Measurements from ENCODE around the gene PPIB. TPM values are rescaled to one million over a fixed set of nuclear protein-coding genes. Genes with fewer than 3 reads are reported as not detected.
A peak's percentile ranks its signal among the peaks of the same experiment; 100 is the strongest.

PPIB gene
- total RNA-seq, 1 donor from 2014 or later = 713 TPM

DNA sequence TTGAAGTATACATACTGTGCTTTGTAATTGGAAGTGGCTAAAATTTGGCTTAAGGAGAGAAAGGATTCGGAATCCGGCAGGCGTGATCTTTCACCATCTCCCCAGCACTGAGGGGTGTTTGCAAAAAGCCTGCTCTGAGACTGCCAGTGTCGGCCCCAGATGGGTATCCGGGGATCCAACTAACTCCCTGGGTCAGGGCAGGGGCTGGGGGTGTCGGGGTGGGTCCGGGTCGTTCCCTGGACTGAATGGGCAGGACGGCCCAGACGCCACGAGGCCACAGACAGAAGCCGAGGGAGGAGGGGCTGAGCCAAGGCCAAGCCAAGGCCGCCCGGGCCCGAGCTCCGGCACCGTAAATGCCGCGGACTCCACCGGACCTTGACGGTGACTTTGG lies 349 bp downstream of the PPIB start:
- H3K27ac Mint-ChIP-seq (ENCODE audit: unreplicated experiment) = peak overlapping the region; percentile 92
- no peaks in the 10 kb centered on the region for H3K9me3 Mint-ChIP-seq (ENCODE audit: low read depth)
- no peak for DNase-seq (ENCODE audit: low spot score)
- TF ChIP-seq, protein P1, sequence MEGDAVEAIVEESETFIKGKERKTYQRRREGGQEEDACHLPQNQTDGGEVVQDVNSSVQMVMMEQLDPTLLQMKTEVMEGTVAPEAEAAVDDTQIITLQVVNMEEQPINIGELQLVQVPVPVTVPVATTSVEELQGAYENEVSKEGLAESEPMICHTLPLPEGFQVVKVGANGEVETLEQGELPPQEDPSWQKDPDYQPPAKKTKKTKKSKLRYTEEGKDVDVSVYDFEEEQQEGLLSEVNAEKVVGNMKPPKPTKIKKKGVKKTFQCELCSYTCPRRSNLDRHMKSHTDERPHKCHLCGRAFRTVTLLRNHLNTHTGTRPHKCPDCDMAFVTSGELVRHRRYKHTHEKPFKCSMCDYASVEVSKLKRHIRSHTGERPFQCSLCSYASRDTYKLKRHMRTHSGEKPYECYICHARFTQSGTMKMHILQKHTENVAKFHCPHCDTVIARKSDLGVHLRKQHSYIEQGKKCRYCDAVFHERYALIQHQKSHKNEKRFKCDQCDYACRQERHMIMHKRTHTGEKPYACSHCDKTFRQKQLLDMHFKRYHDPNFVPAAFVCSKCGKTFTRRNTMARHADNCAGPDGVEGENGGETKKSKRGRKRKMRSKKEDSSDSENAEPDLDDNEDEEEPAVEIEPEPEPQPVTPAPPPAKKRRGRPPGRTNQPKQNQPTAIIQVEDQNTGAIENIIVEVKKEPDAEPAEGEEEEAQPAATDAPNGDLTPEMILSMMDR (IDR thresholded peaks at IDR 0.05) = no peak
- no peaks in the 10 kb centered on the region for H3K27me3 Mint-ChIP-seq (ENCODE audit: low read depth)
- H3K4me3 Mint-ChIP-seq (ENCODE audit: unreplicated experiment) = peak overlapping the region; percentile 92
- H3K4me1 Mint-ChIP-seq (ENCODE audit: low read depth) = peaks cover 43% of the 10 kb centered on the region
- peaks cover 29% of the 10 kb centered on the region for H3K36me3 Mint-ChIP-seq (ENCODE audit: low read depth)

DNA sequence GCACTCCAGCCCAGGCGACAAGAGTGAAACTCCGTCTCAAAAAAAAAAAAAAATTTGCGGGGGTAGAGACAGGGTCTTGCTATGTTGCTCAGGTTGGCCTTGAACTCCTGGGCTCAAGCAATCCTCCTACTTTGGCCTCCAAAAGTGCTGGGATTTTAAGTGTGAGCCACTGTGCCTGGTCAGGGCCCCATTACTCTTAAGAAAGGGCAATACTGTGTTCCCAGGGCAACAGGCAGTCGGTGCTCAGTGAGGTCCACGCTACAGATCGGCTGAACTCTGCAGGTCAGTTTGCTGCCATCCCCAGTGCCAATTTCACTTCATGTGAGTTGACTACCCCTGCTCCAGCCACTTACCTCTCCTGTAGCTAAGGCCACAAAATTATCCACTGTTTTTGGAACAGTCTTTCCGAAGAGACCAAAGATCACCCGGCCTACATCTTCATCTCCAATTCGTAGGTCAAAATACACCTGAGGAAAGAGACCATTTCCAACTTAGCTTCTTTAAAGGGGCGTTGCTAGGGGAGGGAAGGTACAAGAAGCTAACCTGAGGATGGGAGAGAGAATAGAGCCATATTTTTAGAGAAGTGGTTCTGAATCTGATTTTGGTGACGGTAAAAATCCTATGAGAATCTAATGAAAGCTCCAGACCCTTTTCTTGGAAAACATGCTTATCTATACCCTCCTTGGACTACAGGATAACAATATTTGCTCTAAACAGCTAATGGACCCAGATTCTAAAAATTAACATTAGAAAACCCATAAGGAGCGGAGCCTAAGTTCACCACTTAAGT lies 939 bp downstream of the PPIB start:
- no peaks in the 10 kb centered on the region for H3K27me3 Mint-ChIP-seq (ENCODE audit: low read depth)
- H3K9me3 Mint-ChIP-seq (ENCODE audit: low read depth) = no peaks in the 10 kb centered on the region
- H3K4me3 Mint-ChIP-seq (ENCODE audit: unreplicated experiment) = peak overlapping the region; percentile 92
- peak overlapping the region; percentile 92 for H3K27ac Mint-ChIP-seq (ENCODE audit: unreplicated experiment)
- peaks cover 43% of the 10 kb centered on the region for H3K4me1 Mint-ChIP-seq (ENCODE audit: low read depth)
- no peak for DNase-seq (ENCODE audit: low spot score)
- TF ChIP-seq, protein P1 (IDR thresholded peaks at IDR 0.05) = no peak
- peaks cover 34% of the 10 kb centered on the region for H3K36me3 Mint-ChIP-seq (ENCODE audit: low read depth)

DNA sequence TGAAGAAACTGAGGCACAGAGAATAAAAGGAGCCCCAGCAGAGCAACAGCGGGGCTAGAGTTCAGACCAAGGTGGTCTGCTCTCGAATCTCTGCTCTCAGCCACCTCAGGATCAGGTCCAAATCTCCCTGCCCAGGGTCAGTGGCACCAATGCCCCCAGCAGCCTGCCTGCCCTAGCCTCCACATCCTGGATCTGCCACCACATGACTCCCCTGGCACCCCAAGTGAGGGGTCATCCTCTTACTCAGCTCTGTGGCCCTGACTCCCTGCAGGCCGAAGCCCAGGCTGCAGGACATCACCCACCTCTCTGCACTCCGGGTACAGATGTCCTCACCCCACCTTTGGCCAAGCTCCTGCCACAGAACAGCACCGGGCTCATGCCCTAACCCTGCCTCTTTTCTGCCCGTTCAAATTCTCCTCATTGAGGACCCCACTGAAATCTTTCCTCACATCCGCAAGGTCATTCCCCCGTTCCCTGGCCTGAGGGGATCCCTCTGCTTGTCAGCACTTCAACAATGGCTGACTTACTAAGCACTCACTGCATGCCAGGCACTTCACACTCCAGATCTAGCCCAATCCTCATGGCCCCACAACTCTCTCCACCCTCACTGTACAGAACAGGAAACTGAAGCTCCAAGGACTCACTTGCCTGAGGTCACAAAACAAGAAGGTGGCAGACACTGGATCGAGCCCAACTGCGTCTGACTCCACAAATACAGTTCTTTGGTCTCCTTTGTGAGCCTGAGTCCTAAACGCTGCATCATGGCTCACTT lies 4.3 kb downstream of the PPIB start:
- no peaks in the 10 kb centered on the region for H3K27me3 Mint-ChIP-seq (ENCODE audit: low read depth)
- peaks cover 33% of the 10 kb centered on the region for H3K4me1 Mint-ChIP-seq (ENCODE audit: low read depth)
- TF ChIP-seq, protein P1 (IDR thresholded peaks at IDR 0.05) = no peak
- H3K36me3 Mint-ChIP-seq (ENCODE audit: low read depth) = peaks cover 44% of the 10 kb centered on the region
- H3K27ac Mint-ChIP-seq (ENCODE audit: unreplicated experiment) = peak overlapping the region; percentile 82
- peak overlapping the region; percentile 25 for H3K4me3 Mint-ChIP-seq (ENCODE audit: unreplicated experiment)
- H3K9me3 Mint-ChIP-seq (ENCODE audit: low read depth) = no peaks in the 10 kb centered on the region
- no peak for DNase-seq (ENCODE audit: low spot score)

DNA sequence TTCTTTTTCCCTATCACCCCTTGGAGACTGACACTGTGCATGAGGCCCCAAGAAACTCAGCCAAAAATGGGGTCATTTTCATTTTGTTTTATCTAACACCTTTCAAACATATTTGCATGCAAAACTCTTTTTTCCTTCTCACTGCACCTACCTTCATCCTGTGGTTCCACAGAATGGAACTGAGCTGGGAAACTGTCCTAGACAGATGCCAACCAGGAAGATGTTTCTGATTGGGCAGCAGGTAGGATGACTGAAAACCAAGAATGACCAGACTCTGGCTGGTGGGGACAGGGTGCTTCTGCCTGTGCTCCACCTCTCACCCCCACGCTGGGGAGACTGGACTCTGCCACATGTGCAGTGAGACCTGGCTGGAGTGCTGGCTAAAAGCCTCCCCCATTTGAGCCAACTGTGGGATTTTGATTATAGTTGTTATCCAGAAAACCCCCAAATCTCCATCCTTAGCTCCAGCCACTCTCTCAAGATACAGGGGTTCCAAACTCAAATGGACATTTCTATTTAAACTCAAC lies 5.2 kb downstream of the PPIB start:
- peaks cover 33% of the 10 kb centered on the region for H3K4me1 Mint-ChIP-seq (ENCODE audit: low read depth)
- no peaks in the 10 kb centered on the region for H3K9me3 Mint-ChIP-seq (ENCODE audit: low read depth)
- H3K36me3 Mint-ChIP-seq (ENCODE audit: low read depth) = peaks cover 44% of the 10 kb centered on the region
- H3K27me3 Mint-ChIP-seq (ENCODE audit: low read depth) = no peaks in the 10 kb centered on the region
- no peak for DNase-seq (ENCODE audit: low spot score)
- H3K4me3 Mint-ChIP-seq (ENCODE audit: unreplicated experiment) = no peak overlapping the region
- H3K27ac Mint-ChIP-seq (ENCODE audit: unreplicated experiment) = no peak overlapping the region
- TF ChIP-seq, protein P1 (IDR thresholded peaks at IDR 0.05) = no peak

DNA sequence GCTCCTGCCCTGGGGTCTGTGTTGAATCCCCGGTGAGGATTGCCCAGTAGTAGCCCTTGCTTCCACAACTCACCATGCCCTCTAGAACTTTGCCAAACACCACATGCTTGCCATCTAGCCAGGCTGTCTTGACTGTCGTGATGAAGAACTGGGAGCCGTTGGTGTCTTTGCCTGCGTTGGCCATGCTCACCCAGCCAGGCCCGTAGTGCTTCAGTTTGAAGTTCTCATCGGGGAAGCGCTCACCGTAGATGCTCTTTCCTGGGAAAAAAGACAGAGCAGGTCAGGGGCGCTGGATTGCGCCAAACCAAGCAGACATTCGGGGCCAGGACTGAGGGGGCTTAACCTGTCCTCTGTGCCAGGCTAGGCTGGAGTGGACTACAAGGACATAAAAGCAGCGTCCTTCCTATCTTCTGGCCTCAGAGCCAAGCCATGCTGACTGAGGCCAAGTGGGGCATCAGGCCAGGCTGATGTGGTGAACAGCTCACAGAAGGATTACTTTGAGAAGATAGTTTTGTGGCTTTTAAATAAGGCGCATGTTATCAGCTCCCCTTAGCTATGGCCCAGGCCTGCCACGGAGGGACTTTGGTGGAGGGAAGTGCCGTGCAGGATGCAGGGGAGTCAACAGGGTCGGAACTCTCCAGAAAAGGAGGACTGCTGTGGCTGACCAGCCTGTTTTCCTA lies 6.0 kb downstream of the PPIB start:
- Mint-ChIP-seq H3K27me3 (ENCODE audit: low read depth) (no peaks in the 10 kb centered on the region), H3K4me3 (ENCODE audit: unreplicated experiment) (no peak overlapping the region), H3K36me3 (ENCODE audit: low read depth) (peaks cover 42% of the 10 kb centered on the region), H3K4me1 (ENCODE audit: low read depth) (peaks cover 32% of the 10 kb centered on the region), H3K9me3 (ENCODE audit: low read depth) (no peaks in the 10 kb centered on the region), H3K27ac (ENCODE audit: unreplicated experiment) (peak overlapping the region; percentile 17)
- TF ChIP-seq, protein P1 (IDR thresholded peaks at IDR 0.05) = no peak
- no peak for DNase-seq (ENCODE audit: low spot score)

Data from chondrocyte (in vitro differentiated cells).